ENCODE data around the gene STEAP1B. TPM values are rescaled to one million over a fixed set of nuclear protein-coding genes. Genes with fewer than 3 reads are reported as not detected.

The STEAP1B gene
- 35.9 and 48.7 TPM in 2 replicates for total RNA-seq (2014; rRNA removed; shearing (Covaris generic))

DNA sequence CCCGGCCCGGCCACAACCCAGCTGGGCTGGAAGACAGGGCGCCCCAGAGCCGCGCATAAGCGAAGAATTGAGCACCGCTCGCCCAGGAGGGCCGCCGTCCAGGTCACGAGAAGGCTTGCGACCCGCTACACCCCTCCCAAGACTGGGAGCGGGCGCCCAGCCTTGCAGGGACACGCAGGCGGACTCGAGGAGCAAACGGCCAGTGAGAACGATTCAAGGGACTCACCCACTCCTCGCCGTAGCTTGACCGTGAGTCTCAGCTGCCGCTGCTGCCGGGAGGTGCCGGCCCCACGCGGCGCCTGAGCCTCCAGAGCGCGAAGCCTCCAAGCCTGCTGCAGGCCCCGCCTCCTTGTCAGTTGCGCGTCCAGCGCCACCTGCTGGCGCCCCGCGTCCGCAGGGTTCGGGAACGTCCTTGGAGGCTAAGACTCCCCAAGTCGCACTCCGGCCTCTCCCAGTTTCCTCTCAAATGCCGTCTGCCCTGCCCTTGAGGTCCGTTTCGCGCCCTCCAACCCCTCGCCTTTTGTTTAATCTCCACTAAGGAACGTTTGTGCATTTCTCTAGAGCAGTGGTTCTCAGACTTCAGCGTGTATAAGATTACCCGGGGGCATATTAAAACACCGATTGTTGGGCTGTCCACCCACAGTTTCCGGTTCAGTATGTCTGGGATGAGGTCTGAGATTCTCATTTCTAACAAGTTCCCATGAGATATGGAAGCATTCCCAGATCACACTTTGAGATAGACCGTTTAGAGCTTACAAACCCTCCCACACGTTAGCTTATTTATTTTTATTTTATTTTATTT lies at the start of gene STEAP1B:
TSS of gene STEAP1B (minus strand) at position 301 of the 802 bp plus-strand sequence. CDS start 5,333 bp downstream, outside the sequence.

Other genes starting within 250 kb of the STEAP1B start
- gene RAPGEF5, start 143.0 kb downstream of the STEAP1B start, total RNA-seq (2014; rRNA removed; shearing (Covaris generic)), result 4.4 and 6.5 TPM in 2 replicates
- gene IL6, start 227.0 kb upstream of the STEAP1B start, total RNA-seq (2014; rRNA removed; shearing (Covaris generic)), result 4.3 and 4.7 TPM in 2 replicates

All from A375 (cell line).